Measurements from ENCODE around the gene CLIP4. TPM values are rescaled to one million over a fixed set of nuclear protein-coding genes. Genes with fewer than 3 reads are reported as not detected.

Gene CLIP4
- total RNA-seq, 2 experiments from 2014 or later = 36.8 to 39.4 TPM

DNA sequence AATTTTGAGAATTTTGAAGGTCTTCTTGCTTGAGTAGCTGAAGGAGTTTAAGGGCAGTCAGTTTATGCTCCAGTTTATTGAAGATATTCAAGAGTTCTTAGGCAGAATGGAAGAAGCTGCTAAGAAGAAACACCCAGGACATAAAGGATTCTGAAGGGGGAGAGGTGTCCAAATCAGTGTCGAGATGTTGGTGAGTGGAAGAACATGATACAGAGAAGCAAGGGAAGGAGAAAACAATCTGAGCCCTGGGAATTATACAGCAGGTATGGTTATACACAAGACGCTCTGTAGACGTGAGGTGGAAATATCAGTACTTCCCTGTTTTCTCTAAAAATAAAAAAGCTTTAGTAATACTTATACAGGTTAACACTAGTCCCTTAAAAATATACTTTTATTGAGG, 60.1 kb downstream of the CLIP4 start:
- no peaks in the 10 kb centered on the region for H3K9me3 Mint-ChIP-seq
- POLR2A ChIA-PET = no interaction called here
- H3K4me1 Mint-ChIP-seq (ENCODE audit: low read depth) = no peaks in the 10 kb centered on the region
- Histone ChIP-seq H3K27me3 (ENCODE audit: control insufficient read depth in 1 of 2, insufficient read depth in 2 of 2, low read length in 2 of 2) (no peaks in the 10 kb centered on the region), H3K9me3 (ENCODE audit: control insufficient read depth in 1 of 2, insufficient read depth in 1 of 2, low read length in 2 of 2) (no peaks in the 10 kb centered on the region), H3K4me3 (ENCODE audit: low read length) (no peak overlapping the region), H3K36me3 (ENCODE audit: insufficient read depth, low read length) (peaks cover 52% of the 10 kb centered on the region), H3K27ac (ENCODE audit: low read depth in 1 of 2, low read length in 2 of 2) (no peak overlapping the region), H3K4me1 (ENCODE audit: insufficient read depth, low read length) (no peaks in the 10 kb centered on the region)
- no peaks in the 10 kb centered on the region for H3K27me3 Mint-ChIP-seq
- no peak overlapping the region for H3K4me3 Mint-ChIP-seq
- no peak for DNase-seq
- intact Hi-C loops (cut with DNase I, micrococcal nuclease) = no loop called here
- peaks cover 77% of the 10 kb centered on the region for H3K36me3 Mint-ChIP-seq (ENCODE audit: low read depth)
- no peak for ATAC-seq (ENCODE audit: poor library complexity)
- H3K27ac Mint-ChIP-seq = no peak overlapping the region
- CTCF ChIA-PET = no interaction called here
- no peak for TF ChIP-seq CTCF (IDR thresholded peaks at IDR 0.05)

DNA sequence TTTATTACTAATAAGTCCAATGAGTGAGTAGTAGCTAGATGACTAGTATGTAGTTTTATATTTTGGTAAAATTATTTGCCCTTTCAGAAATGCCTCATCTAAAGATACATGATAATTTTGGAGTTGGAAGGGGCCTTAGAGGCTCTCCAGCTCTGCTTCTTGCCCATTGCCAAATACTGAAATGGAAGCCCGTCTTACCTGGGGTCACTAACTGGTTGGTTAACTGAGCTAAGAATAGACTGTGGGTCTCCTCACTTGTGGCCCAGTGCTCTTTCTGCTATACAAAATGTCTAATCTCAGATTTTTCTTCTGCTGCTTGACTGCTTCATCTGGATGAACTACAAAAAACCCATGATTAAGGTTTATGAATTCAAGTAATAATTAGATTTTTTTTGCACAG, 67.1 kb downstream of the CLIP4 start:
- Histone ChIP-seq H3K36me3 (ENCODE audit: insufficient read depth, low read length) (peaks cover 26% of the 10 kb centered on the region), H3K27ac (ENCODE audit: low read depth in 1 of 2, low read length in 2 of 2) (no peak overlapping the region), H3K9me3 (ENCODE audit: control insufficient read depth in 1 of 2, insufficient read depth in 1 of 2, low read length in 2 of 2) (no peaks in the 10 kb centered on the region), H3K27me3 (ENCODE audit: control insufficient read depth in 1 of 2, insufficient read depth in 2 of 2, low read length in 2 of 2) (no peaks in the 10 kb centered on the region), H3K4me1 (ENCODE audit: insufficient read depth, low read length) (no peaks in the 10 kb centered on the region), H3K4me3 (ENCODE audit: low read length) (no peak overlapping the region)
- intact Hi-C loops (cut with DNase I, micrococcal nuclease) = no loop called here
- POLR2A ChIA-PET = interaction anchor here (2.0 kb wide), 1 partner anchor 66 kb away, joined by 7 read pairs; no protein-coding TSS in a partner anchor
- no peaks in the 10 kb centered on the region for H3K9me3 Mint-ChIP-seq
- CTCF ChIA-PET = no interaction called here
- H3K27me3 Mint-ChIP-seq = no peaks in the 10 kb centered on the region
- H3K36me3 Mint-ChIP-seq (ENCODE audit: low read depth) = peaks cover 73% of the 10 kb centered on the region
- DNase-seq (no peak), ATAC-seq (ENCODE audit: poor library complexity) (no peak)
- TF ChIP-seq CTCF (IDR thresholded peaks at IDR 0.05) = no peak
- H3K4me3 Mint-ChIP-seq = no peak overlapping the region
- H3K4me1 Mint-ChIP-seq (ENCODE audit: low read depth) = no peaks in the 10 kb centered on the region
- H3K27ac Mint-ChIP-seq = no peak overlapping the region

GRCh38 chr2:29182920-29183319, 67.7 kb downstream of the CLIP4 start:
- DNase-seq (no peak), ATAC-seq (ENCODE audit: poor library complexity) (no peak)
- no peak overlapping the region for H3K27ac ChIP-seq (ENCODE audit: low read depth in 1 of 2, low read length in 2 of 2)
- no peak overlapping the region for H3K27ac Mint-ChIP-seq
- H3K27me3 Mint-ChIP-seq = no peaks in the 10 kb centered on the region
- no peak overlapping the region for H3K4me3 Mint-ChIP-seq
- ChIA-PET POLR2A (interaction anchor here (2.0 kb wide), 1 partner anchor 67 kb away, joined by 7 read pairs; no protein-coding TSS in a partner anchor), CTCF (no interaction called here)
- no peak for TF ChIP-seq CTCF (IDR thresholded peaks at IDR 0.05)
- peaks cover 76% of the 10 kb centered on the region for H3K36me3 Mint-ChIP-seq (ENCODE audit: low read depth)
- peaks cover 27% of the 10 kb centered on the region for H3K36me3 ChIP-seq (ENCODE audit: insufficient read depth, low read length)
- intact Hi-C loops (cut with DNase I, micrococcal nuclease) = no loop called here
- H3K27me3 ChIP-seq (ENCODE audit: control insufficient read depth in 1 of 2, insufficient read depth in 2 of 2, low read length in 2 of 2) = no peaks in the 10 kb centered on the region
- H3K9me3 Mint-ChIP-seq = no peaks in the 10 kb centered on the region
- no peaks in the 10 kb centered on the region for H3K4me1 Mint-ChIP-seq (ENCODE audit: low read depth)
- H3K4me3 ChIP-seq (ENCODE audit: low read length) = no peak overlapping the region
- no peaks in the 10 kb centered on the region for H3K4me1 ChIP-seq (ENCODE audit: insufficient read depth, low read length)
- H3K9me3 ChIP-seq (ENCODE audit: control insufficient read depth in 1 of 2, insufficient read depth in 1 of 2, low read length in 2 of 2) = no peaks in the 10 kb centered on the region
